ENCODE measurements around the gene KLK8.

Gene KLK8

DNA sequence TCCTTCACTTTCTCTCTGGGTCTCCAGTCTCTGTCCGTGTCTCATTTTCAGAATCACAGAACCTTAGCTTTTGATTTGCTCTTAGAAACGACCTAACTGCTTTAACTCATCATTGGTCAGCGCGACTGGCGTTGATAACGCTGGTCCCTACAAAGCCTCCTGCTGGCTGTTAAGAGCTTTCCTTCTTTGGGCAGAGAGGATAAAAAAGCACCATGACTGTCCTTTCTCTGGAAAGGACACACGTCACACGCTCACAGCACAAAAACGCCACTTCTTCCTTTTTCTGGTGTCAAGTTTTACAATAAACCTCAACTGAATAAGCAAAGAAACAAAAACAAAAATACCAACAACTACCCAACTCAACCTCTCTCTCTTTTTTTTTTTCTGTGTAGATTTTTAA, 35.1 kb upstream of the KLK8 start:
- Histone ChIP-seq H3K9ac (no peak overlapping the region), H3K27me3 (ENCODE audit: control insufficient read depth, insufficient read depth, low read length) (no peaks in the 10 kb centered on the region), H3K27ac (no peak overlapping the region), H3K4me2 (ENCODE audit: low read length) (no peak overlapping the region), H2AFZ (no peak overlapping the region), H3K9me3 (ENCODE audit: control insufficient read depth, low read length) (no peaks in the 10 kb centered on the region), H3K36me3 (ENCODE audit: control insufficient read depth, insufficient read depth, low read length) (no peaks in the 10 kb centered on the region), H3K4me1 (no peaks in the 10 kb centered on the region), H3K4me3 (ENCODE audit: low read depth, low read length) (no peak overlapping the region), H3K79me2 (no peaks in the 10 kb centered on the region)
- TF ChIP-seq, protein P1, sequence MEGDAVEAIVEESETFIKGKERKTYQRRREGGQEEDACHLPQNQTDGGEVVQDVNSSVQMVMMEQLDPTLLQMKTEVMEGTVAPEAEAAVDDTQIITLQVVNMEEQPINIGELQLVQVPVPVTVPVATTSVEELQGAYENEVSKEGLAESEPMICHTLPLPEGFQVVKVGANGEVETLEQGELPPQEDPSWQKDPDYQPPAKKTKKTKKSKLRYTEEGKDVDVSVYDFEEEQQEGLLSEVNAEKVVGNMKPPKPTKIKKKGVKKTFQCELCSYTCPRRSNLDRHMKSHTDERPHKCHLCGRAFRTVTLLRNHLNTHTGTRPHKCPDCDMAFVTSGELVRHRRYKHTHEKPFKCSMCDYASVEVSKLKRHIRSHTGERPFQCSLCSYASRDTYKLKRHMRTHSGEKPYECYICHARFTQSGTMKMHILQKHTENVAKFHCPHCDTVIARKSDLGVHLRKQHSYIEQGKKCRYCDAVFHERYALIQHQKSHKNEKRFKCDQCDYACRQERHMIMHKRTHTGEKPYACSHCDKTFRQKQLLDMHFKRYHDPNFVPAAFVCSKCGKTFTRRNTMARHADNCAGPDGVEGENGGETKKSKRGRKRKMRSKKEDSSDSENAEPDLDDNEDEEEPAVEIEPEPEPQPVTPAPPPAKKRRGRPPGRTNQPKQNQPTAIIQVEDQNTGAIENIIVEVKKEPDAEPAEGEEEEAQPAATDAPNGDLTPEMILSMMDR (IDR thresholded peaks at IDR 0.05), result no peak

DNA sequence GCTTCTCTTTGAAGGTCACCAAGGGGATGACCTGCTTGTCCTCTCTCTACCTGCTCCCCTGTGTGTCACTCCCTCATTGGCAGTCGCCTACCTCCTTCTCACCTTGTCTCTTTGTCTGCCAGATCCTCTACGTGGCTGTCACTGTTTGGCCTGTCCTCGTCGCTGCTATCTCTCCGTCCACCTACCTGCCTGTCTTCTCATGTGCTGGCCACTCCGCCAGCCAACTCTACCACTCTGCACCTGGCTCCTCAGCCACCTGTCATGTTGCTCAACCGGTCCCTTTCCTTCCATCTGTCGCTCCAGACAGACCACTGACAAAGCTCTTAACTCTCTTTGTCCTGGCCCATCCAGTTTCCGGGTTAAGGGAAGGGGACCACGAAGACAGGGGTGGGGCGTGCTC, 33.3 kb upstream of the KLK8 start, which contains the start of gene KLK12:
Gene KLK12 (minus strand): TSS at position 299 of the 400 bp plus-strand sequence. CDS start 381 bp downstream, outside the sequence.
- H3K9me3 ChIP-seq (ENCODE audit: control insufficient read depth, low read length), result no peaks in the 10 kb centered on the region
- H2AFZ ChIP-seq, result no peak within 1 kb of the TSS
- H3K27ac ChIP-seq, result no peak within 1 kb of the TSS
- no peaks in the 10 kb centered on the region for H3K4me1 ChIP-seq
- TF ChIP-seq, protein P1 (IDR thresholded peaks at IDR 0.05), result no peak
- no peaks in the 10 kb centered on the region for H3K27me3 ChIP-seq (ENCODE audit: control insufficient read depth, insufficient read depth, low read length)
- no peak within 1 kb of the TSS for H3K4me2 ChIP-seq (ENCODE audit: low read length)
- H3K4me3 ChIP-seq (ENCODE audit: low read depth, low read length), result no peak within 1 kb of the TSS
- no peaks in the 10 kb centered on the region for H3K36me3 ChIP-seq (ENCODE audit: control insufficient read depth, insufficient read depth, low read length)
- H3K79me2 ChIP-seq, result no peaks in the 10 kb centered on the region
- no peak within 1 kb of the TSS for H3K9ac ChIP-seq

DNA sequence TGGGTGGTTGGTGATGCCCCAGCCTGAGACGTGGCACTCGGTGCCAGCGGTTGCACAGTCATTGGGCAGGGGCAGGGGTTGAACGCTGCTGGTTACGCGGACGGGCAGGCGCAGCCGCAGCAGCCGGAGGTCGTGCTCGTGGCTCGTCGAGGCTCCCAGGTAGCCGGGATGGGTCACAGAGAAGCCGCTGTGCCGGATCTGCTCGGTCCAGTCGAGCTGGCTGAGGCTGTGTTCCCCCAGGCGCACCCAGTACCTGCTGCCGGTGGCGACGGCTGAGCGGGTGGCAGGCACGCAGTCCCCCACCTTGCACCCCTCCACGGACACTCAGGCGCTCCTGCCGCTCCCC, 30.4 kb upstream of the KLK8 start:
- Histone ChIP-seq H3K36me3 (ENCODE audit: control insufficient read depth, insufficient read depth, low read length) (no peaks in the 10 kb centered on the region), H2AFZ (no peak overlapping the region), H3K9ac (no peak overlapping the region), H3K4me1 (no peaks in the 10 kb centered on the region), H3K27ac (no peak overlapping the region), H3K4me3 (ENCODE audit: low read depth, low read length) (no peak overlapping the region), H3K27me3 (ENCODE audit: control insufficient read depth, insufficient read depth, low read length) (no peaks in the 10 kb centered on the region), H3K79me2 (no peaks in the 10 kb centered on the region), H3K9me3 (ENCODE audit: control insufficient read depth, low read length) (no peaks in the 10 kb centered on the region), H3K4me2 (ENCODE audit: low read length) (no peak overlapping the region)
- TF ChIP-seq, protein P1 (IDR thresholded peaks at IDR 0.05), result no peak

DNA sequence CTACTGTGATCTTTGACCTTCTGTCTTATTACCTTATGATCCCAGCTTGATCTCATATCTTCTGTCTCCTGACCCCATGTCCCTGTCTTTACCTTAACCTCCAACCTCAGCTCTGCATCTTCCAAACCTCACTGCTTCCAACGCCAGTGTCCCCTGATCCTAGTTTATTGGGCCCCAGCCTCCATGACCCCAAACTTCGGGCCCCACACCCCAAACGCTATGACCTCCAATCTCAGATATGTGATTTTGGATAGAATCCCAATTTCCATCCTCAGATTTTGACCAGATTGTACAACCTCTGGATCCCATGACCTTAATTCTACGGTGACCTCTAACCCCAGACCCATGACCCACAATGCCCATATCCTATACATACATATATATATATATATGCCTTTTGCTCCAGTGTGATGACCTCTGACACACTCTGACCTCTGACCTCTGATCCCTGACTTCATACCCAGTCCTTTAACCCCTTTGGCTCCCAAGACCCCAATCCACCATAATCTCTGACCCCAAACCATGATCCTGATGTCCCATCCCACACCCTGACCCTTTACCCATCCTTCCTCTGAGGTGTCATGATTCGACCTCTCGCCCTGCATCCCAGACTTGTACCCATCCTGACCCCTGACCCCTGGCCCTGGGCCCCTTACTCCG, 29.9 kb upstream of the KLK8 start:
- Histone ChIP-seq H3K27me3 (ENCODE audit: control insufficient read depth, insufficient read depth, low read length) (no peaks in the 10 kb centered on the region), H3K9me3 (ENCODE audit: control insufficient read depth, low read length) (no peaks in the 10 kb centered on the region), H3K4me1 (no peaks in the 10 kb centered on the region), H3K36me3 (ENCODE audit: control insufficient read depth, insufficient read depth, low read length) (no peaks in the 10 kb centered on the region), H3K9ac (no peak overlapping the region), H3K4me2 (ENCODE audit: low read length) (no peak overlapping the region), H2AFZ (no peak overlapping the region), H3K79me2 (no peaks in the 10 kb centered on the region), H3K4me3 (ENCODE audit: low read depth, low read length) (no peak overlapping the region), H3K27ac (no peak overlapping the region)
- TF ChIP-seq, protein P1 (IDR thresholded peaks at IDR 0.05), result no peak

DNA sequence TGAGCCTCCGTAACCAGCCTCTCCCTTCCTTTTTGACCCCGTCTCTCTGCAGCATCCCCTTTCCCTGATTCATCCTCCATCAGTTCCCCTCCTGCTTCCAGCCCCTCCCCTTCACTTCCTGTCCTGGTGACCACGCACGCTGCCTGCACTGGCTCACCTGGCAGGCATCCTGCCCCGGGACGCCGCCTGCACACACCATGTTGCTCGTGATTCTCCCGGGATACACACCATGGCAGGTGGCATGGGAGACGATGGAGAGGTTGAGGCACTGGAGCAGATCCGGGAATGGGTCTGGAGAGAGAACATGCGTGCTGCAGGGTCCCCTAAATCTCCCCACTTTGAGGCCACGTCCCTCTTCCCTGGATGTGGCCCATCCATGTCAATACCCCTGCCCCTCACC, 29.2 kb upstream of the KLK8 start:
- no peak overlapping the region for H3K4me3 ChIP-seq (ENCODE audit: low read depth, low read length)
- H3K79me2 ChIP-seq, result no peaks in the 10 kb centered on the region
- no peak overlapping the region for H3K4me2 ChIP-seq (ENCODE audit: low read length)
- H2AFZ ChIP-seq, result no peak overlapping the region
- no peak overlapping the region for H3K27ac ChIP-seq
- no peaks in the 10 kb centered on the region for H3K36me3 ChIP-seq (ENCODE audit: control insufficient read depth, insufficient read depth, low read length)
- no peaks in the 10 kb centered on the region for H3K4me1 ChIP-seq
- TF ChIP-seq, protein P1 (IDR thresholded peaks at IDR 0.05), result no peak
- H3K9me3 ChIP-seq (ENCODE audit: control insufficient read depth, low read length), result no peaks in the 10 kb centered on the region
- no peak overlapping the region for H3K9ac ChIP-seq
- no peaks in the 10 kb centered on the region for H3K27me3 ChIP-seq (ENCODE audit: control insufficient read depth, insufficient read depth, low read length)
